Dermis microvascular lymphatic vessel endothelial cell (primary cell): ENCODE data around the gene VTI1A. TPM values are rescaled to one million over a fixed set of nuclear protein-coding genes. Genes with fewer than 3 reads are reported as not detected.
"Not testable (repeated sequence)": the region's sequence is repeated elsewhere in the genome, so short reads cannot be mapped to it uniquely, and the experiment has no call there.

Experiments
- DNase-seq, 2 donors: peaks; one replicate each; pipeline versions ENCODE4 v3.0.0 to v3.0.0-alpha.2; 2010; ENCODE audit warnings: low read depth in 2 of 2
- total RNA-seq: library from RNA; depleted of rRNA; stranded (reverse); fragments of >200 nt; gene quantifications from 2 replicates; pipeline ENCODE4 v1.2.1, GENCODE V29; 2014

The VTI1A gene
- 13.6 and 16.8 TPM in 2 replicates for total RNA-seq

GRCh38 chr10:112446855-112447619, at the start of gene VTI1A, which contains the start of gene ZDHHC6:
TSS of gene VTI1A (plus strand) at chr10:112447215. CDS start at chr10:112447374, 159 bp downstream.
TSS of gene ZDHHC6 (minus strand) at chr10:112446914. CDS start at chr10:112445436, 1,478 bp downstream.
- peak; percentile 82 to 86 for DNase-seq

GRCh38 chr10:112397592-112397991, 49.4 kb upstream of the VTI1A start:
- no peak for DNase-seq

GRCh38 chr10:112402917-112403316, 44.1 kb upstream of the VTI1A start:
- DNase-seq = no peak

- DNase-seq = peak in 1 of 2 donors; percentile 52
Measured at GRCh38 chr10:112404617-112405016, 42.4 kb upstream of the VTI1A start.

- not testable (repeated sequence) for DNase-seq
Measured at GRCh38 chr10:112406806-112407205, 40.2 kb upstream of the VTI1A start.

GRCh38 chr10:112407696-112408095, 39.3 kb upstream of the VTI1A start:
- DNase-seq = no peak

- DNase-seq = no peak
Measured at GRCh38 chr10:112409299-112409698, 37.7 kb upstream of the VTI1A start.

GRCh38 chr10:112409755-112410154, 37.3 kb upstream of the VTI1A start:
- DNase-seq = no peak

GRCh38 chr10:112412696-112413095, 34.3 kb upstream of the VTI1A start:
- no peak for DNase-seq

GRCh38 chr10:112421731-112422130, 25.3 kb upstream of the VTI1A start:
- no peak for DNase-seq

GRCh38 chr10:112424651-112425050, 22.4 kb upstream of the VTI1A start:
- no peak for DNase-seq

GRCh38 chr10:112426111-112426510, 20.9 kb upstream of the VTI1A start:
- no peak for DNase-seq

GRCh38 chr10:112429147-112429546, 17.9 kb upstream of the VTI1A start:
- DNase-seq = no peak

- no peak for DNase-seq
Measured at GRCh38 chr10:112429654-112430230, 17.3 kb upstream of the VTI1A start.

GRCh38 chr10:112433136-112433535, 13.9 kb upstream of the VTI1A start:
- no peak for DNase-seq

GRCh38 chr10:112434988-112435619, 11.9 kb upstream of the VTI1A start:
- DNase-seq = peak; percentile 54 to 61

GRCh38 chr10:112438356-112438755, 8.7 kb upstream of the VTI1A start:
- DNase-seq = no peak

GRCh38 chr10:112441520-112441919, 5.5 kb upstream of the VTI1A start:
- DNase-seq = no peak

GRCh38 chr10:112442063-112442462, 5.0 kb upstream of the VTI1A start:
- DNase-seq = no peak

- peak in 1 of 2 donors; percentile 13 for DNase-seq
Measured at GRCh38 chr10:112446055-112446854, 760 bp upstream of the VTI1A start.

- DNase-seq = no peak
Measured at GRCh38 chr10:112447620-112447928, 559 bp downstream of the VTI1A start.

GRCh38 chr10:112448888-112449287, 1.9 kb downstream of the VTI1A start:
- no peak for DNase-seq
